Dedifferentiated amniotic fluid mesenchymal stem cell (primary cell): ENCODE measurements around the gene RIC8A.
"Not testable (repeated sequence)": the region's sequence is repeated elsewhere in the genome, so short reads cannot be mapped to it uniquely, and the experiment has no call there.

Source experiments
- DNase-seq: peaks from one replicate; pipeline ENCODE4 v3.0.0-alpha.2; 2016; ENCODE audit errors: extremely low spot score

RIC8A gene

DNA sequence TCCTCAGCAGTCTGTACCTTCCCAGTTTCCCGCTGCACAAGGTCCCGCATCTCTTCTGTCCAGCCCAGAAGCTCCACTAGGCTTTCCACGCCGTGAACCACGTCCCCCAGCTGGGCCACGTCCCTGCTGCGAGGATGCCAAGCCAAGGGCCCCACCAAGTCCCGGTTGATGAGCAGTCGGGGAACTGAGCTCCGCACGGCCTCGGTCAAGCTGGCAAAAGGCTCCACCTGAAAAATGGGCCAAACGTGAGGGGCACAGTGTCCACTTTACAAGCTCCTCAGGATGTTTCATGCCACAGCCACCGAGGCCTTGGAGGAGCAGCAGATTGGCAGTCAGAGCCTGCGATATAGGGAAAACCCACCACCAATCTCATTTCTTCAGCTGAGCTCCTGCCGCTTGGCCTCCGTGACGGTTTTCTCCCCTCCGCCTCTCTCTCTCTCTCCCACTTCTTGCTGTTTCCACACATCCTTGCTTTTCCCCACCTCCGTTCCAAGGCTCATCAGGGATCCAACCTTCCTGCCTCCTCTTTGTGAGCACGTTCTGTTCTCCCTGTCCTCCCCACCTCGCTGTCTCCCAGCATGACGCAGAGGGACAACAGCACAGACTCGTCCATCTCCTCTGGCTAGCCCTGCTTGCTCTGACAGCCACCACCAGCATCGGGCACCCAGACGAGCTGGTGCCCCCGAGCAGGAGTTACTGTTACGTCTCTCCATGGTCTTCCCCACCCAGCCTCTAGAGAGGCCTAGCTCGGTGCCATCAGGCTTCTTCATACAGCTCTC, 11.5 kb downstream of the RIC8A start:
- no peak for DNase-seq

DNA sequence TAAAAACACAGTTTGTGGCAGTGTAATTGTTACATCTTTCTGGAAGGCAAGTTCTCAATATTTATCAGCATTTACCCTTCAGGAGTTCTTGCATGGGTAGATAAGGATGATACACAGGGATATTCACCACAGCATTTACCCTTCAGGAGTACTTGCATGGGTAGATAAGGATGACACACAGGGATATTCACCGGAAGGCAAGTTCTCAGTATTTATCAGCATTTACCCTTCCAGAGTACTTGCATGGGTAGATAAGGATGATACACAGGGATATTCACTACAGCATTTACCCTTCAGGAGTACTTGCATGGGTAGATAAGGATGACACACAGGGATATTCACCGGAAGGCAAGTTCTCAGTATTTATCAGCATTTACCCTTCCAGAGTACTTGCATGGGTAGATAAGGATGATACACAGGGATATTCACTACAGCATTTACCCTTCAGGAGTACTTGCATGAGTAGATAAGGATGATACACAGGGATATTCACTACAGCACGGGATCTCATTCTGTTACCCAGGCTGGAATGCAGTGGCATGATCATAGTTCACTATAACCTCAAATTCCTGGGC, 13.2 kb downstream of the RIC8A start:
- not testable (repeated sequence) for DNase-seq

DNA sequence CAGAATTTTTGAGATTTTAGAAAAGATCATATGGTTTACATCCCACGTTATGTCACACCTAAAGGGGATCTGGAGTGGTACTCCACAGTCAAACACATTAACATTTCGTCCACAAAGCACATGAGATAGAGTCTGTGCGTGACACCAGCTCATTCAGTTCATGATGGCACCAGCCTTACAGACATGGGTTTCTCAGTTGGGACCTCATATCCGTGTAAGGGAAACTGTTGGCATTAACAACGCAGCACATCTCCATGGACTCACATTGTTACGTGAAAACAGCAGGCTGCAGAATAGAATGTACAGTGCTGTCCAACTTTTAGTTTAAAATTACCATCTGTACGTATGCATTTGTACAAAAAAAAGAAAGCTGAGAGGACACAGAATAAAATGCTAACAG, 14.0 kb downstream of the RIC8A start:
- no peak for DNase-seq

DNA sequence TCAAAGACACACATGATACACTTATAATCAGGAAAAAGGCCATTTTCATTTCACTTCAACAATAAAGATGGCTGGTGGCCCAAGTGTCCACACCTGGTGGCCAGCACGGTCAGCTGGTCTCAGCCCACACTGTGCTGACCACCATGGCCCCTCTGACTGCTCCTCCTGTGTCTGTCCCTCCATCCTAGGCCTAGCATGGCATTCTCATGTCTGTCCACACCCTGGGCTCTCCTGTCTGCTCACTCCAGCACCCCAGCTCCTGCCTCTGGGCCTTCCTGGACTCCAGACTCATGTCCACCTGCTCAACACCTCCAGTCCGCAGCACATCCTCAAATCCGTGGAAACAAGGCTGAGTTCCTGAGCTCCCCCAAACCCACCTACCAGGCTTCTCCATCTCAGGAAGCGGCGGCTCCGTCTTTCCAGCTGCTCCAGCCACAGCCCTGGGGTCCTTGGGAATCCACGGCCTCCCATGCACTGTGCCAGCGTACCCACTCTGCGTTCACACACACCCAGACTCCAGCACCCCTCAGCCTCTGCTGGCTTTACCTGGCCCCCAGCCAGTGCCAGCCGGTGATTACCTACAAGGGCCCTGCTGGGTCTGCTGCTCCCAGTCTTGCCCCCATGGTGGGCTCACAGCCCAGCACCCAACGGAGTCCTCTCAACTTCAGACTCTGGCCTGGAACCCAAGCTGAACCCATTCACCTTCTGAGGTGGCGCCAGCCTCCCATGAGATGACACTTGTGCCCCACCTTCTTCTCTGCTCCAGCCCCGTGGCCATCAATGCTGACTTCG, 14.7 kb downstream of the RIC8A start:
- DNase-seq: no peak

DNA sequence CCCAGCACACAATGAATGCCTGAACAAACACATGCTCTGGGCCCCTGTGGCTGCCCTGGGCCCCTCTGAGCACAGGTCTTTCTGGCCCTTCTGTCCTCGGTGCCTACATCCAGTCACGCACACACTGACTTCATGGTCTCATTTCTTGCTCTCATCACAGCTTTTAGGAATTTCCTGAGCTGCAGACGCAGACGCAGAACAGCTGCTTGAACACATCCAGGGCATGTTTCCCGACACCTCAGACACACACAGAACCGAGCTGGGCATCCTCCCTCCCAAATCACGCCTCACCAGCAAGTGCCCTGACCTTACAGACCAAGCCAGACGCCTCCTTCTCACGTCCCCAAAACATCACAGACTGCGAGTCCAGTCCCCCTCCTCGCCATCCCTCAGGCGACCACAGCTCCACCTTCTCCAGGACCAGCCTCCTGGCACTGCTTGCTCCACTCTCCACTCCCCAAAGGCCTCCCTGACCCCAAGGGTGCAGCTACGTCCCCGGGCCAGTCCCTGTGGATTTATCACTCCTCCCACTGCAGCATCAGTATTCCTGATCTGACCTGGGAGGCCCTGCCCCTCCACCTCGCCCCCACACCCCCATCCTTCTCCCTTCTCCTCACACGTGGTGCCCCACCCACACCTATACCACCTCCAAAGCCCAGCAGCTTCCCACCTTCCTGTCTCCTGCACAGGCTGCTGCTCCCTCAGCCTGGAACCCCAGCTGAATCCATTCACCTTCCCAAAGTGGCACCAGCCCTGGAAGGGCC, 15.7 kb downstream of the RIC8A start:
- no peak for DNase-seq

DNA sequence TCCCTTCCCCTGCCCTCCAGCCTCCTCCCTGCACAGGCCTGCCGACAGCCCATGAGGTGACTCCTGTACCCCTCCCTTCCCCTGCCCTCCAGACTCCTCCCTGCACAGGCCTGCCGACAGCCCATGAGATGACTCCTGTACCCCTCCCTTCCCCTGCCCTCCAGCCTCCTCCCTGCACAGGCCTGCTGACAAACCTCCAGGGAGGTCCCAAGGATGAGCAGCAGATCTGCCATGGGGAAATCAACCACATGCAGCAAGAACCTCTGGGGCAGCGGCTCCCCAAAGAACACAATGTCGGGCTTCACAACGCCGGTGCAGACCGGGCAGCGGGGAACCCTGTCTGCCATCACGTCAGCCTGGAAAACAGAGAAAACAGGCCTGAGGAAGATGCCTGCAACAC, 16.4 kb downstream of the RIC8A start:
- DNase-seq: no peak

DNA sequence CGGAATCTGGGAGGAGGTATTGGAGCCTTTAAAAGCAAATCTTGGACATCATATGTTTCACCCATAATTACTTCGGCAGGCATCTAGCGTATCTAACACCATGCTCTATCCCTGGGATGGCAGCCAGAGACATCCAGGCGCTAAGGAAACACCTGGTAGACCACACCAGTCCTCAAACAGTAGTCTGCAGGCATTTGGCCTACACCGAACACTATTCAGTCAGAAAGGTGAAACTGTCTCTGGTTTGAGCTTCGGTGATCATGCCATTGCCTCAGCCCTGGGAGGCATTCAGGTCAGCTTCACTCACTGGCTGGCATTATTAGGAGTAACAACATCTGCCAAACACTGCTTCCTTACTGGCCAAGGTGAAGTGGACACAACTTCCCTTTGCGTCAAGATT, 16.9 kb downstream of the RIC8A start:
- DNase-seq: no peak

DNA sequence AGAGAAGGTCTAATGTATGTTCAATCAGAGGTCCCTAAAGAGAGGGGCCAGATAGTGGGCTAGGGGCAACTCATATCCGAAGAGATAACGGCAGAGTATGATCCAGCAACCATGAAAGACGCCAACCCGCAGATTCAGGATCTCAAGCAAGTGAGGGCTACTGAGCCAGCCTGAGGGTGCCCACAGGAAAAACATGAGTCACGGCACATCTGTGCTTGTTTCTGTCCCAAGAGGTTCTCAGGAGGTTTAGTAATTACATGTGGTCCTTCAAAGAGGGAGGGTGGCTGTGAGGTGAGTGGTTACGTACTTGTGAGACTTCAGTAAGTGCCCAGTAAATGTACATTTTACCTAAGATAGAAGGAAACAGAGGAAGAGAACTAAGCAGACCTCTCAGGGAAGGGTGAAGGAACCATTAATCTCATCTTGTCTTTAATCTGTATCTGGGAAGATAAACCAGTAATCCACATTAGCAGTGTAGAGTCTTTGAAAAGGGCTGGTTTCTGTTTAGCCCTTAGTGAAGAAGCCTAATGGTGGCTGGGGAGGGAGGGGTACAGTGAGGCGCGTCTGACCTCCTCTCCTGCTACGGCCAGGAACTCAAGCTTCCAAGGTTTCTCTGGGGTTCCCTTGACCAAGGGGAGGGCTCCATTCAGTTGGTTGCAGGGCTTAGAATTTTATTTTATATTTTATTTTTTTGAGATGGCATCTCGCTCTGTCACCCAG, 18.4 kb downstream of the RIC8A start:
- no peak for DNase-seq

DNA sequence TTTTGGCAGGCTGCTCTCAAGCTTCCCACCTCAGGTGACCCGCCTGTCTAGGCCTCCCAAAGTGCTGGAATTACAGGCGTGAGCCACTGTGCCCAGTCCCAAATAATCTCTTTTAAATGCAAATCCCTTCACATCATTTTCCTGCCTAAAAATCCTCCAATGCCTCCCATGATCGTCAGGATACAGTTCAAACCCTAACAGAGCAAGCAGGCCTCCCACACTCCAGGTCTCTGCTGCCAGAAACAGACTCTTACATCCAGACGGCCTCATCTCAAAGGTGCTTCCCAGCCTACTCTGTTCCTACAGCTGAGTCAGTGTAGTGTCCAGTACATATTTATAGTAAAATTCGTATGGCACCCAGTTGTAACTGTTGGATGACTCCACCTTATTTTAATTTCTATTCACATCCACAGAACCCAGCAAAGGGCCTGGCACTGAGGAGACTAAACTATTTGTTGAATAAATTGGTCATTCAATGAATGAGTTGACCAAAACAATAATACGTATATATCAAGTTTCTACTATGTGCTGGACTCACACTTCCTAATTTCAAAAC, 20.4 kb downstream of the RIC8A start:
- no peak for DNase-seq

DNA sequence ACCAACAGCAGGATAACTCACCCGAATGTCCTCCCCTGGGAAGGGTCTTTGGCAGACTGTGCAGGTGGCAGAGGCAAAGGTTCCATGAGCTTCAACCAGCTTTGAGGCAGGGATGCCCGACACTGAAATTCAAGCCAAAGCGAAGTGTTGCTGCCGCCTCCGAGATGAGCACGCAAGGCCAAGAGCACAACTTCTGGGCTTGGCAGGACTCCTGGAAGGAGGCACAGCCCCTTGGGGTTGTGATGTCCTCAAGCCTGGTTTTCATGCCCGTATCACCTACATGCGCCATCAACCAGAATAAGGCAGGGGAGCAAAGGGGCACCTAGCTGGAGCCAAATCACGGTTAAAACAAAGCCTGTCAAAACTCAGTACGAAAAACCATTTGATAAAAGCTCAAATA, 22.9 kb downstream of the RIC8A start:
- no peak for DNase-seq

DNA sequence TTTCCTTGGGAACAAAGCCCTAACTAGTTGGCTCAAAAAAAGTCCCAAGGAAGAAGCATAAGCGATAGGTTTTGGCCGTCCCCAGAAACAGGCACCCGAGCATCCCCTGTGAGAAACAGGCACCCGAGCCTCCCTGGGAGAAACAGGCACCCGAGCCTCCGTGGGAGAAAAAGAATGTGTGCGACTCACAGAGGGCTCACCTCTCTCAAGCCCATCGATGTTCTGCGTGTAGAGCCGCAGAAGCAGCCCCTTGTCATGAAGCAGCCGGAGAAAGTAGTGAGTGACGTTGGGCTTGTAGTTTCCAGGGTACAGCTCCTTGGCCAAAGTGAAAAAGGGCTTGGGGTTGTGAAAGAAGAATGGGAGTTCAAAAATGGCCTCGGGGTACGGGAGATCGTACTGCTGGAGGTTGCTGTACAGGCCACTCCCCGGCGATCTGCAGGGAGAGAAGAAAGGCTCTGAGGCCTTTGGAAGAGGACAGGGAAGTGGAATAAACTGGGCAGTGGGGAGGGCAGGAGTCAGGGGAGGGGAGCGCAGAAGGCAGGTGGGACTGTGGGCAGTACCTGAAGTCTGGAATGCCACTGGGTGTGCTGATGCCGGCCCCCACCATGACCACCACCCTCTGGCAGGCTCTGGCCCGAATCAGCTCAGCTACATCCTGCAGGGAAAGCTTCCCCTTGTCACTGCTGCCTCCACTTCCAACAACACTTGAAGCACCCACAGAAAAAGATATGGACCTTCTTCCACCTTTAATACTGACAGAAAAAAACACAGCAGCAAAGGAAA, 25.5 kb downstream of the RIC8A start:
- DNase-seq: no peak

DNA sequence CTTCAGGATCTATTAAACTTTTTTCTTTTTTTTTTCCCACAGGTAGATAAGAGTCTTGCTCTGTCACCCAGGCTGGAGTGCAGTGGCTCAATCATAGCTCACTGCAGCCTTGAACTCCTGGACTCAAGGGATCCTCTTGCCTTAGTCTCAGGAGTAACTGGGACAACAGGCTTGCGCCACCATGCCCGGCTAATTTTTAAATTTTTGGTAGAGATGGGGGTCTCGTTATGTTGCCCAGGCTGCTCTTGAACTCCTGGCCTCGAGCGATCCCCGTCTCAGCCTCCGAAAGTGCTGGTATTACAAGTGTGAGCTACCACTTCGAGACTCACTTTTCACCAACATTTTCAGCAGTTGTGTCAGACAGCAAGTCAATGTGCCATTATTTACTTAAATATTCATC, 27.7 kb downstream of the RIC8A start:
- DNase-seq: no peak

DNA sequence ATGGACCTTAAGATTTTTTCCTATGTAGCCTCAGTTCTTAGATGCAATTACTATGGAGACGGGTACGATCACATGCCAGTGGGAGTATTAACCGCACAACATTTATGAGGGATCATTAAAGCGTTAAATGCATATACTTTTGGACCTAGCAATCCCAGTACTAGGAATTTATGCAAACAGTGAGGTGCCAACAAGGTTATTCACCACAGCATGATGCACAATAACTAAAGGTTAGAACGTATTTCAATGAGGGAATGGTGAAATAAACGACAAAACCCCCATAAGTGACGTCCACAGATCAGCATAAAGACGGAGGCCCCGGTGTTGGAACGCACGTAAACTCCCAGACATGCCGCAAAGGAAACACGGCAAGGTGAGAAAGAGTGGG, 28.1 kb downstream of the RIC8A start:
- no peak for DNase-seq

DNA sequence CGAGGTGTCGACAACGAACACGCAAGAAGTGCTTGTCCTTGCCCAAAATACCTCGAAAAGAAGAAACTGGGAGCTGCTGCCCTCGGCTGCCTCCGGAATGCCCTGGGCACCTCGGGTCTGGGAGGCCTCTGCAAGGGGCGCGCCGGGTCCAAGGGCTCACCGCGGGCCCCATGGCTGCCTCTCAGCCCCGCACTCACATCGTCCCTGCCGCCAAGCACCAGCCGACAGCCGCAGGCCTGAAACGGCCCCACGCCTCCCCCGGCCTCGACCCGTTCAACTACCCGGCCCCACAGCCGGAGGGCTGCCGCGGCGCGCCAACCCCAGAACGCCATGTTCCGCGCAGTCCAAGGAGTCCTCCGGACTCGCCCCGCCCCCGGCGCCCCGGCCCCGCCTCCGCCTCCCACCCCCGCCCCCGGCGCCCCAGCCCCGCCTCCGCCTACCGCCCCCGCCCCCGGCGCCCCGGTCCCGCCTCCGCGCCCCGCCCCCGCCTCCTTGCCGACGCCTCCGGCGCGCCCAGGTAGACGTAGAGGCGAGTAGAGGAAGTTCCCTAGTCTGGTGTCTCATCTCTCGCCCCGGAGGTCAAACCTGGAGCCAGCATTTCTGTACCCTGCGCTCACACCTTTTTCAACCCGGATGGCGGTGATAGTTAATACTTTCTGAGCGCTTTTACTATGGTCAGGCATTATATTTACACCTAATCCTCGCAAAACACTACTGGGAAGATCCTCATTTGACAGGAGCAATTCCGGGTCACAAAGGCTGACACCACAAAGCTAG, 28.7 kb downstream of the RIC8A start, which contains the start of gene SIRT3:
Gene SIRT3 (minus strand): TSS at position 346 of the 777 bp plus-strand sequence. CDS start 14 bp downstream, at position 332.
- DNase-seq: peak; percentile 35

DNA sequence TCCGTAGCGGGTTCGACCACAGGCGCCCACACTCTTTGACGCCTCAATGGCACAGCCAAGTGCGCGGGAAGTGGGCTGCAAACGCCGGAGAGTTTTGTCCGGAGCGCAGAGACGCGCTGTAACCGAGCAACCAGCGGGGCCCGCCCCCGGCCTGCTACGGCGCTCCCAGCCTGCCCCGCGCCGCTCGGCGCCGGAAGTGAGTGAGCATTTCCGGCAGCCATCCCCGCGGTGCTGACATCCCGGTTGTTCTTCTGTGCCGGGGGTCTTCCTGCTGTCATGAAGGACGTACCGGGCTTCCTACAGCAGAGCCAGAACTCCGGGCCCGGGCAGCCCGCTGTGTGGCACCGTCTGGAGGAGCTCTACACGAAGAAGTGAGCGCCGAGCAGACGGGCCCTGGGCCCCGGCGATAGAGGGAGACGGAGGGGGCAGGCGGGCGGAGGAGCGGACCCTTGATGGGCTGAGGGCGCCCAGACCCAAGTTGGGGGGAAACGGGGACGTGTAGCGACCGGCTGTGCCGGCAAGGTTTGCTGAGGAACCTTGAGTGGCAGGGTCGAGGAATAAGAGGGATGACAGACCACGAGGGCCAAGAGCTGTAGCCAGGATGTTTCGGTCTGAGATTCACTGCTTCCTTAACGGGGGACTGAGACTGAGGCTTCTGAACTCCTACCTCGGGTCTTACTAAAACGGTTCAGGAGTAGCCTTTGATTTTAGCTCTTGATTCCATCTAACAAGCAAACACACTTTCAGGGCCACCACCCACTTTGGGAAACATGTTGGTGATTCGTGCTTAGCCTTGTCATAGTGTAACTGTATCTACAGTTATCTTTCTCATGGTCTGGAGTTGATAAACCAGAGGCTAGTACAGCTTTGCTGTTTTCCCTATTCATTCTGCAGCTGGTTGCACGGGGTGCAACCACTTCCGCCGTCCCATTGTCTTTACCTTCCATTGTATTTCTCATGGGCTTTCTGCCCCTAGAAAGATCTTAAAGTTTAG, 29.6 kb downstream of the RIC8A start, which contains the start of gene PSMD13:
Gene PSMD13 (plus strand): TSS at position 203 of the 994 bp plus-strand sequence. CDS start 74 bp downstream, at position 277.
- DNase-seq: peak; percentile 85

DNA sequence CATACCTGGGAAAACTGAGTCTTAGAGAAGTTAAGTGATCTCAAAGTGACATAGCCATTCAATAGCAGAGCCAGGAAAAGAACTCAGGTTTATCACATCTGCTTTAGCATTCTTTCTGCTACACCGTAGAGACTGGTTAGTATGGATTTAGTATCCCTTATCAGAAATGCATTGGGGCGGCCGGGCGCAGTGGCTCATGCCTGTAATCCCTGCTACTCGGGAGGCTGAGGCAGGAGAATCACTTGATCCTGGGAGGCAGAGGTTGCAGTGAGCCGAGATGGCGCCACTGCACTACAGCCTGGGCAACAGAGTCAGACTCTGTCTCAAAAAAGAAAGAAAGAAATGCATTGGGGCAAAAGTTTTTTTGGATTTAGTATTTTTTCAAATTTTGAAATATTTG, 30.8 kb downstream of the RIC8A start:
- DNase-seq: not testable (repeated sequence)

DNA sequence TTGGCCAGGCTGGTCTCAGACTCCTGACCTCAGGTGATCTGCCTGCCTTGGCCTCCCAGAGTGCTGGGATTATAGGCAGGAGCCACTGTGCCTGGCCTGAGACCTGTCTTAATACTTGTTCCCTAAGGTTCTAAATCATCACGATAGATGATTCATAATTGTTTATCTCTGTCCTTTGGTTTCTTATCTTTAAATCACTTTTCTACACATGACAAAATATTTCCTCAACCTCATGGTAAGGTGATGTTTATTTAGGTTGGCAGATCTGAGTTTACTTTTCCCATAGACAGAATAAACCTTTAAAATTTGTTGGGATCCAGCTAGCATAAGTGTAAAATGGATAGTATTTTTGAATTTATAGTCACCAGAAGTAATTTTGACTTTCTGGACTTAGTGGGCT, 32.8 kb downstream of the RIC8A start:
- DNase-seq: no peak

DNA sequence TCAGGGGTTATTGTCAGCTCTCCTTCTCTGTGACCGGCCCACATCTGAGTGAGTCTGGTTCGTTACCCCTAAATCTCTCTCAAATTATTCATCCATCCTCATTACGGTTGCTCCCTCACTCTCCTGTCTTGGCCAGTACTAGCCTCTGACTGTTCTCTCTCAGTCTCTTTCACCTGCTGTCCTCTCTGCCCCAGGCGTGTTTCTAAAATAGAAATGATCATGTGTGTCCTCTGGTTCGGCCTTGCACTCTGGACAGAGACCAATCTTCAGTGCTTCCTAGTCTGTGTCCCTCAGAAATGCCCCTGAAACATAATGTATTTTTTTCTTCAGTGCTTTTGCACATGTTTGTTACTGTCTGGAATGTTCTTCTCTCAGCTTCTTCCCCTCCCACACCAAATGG, 34.1 kb downstream of the RIC8A start:
- DNase-seq: no peak
